ENCODE data around the gene NTM. TPM values are rescaled to one million over a fixed set of nuclear protein-coding genes. Genes with fewer than 3 reads are reported as not detected.

The NTM gene
- total and polyA plus RNA-seq, 7 donors, result 0.07 to 1.1 (median 0.22) TPM; not detected in 2

GRCh38 chr11:131447277-131447815 lies 76.9 kb downstream of the NTM start:
- H3K27me3 ChIP-seq (ENCODE audit: insufficient read depth in 3 of 3, low read length in 2 of 3), result peaks cover 0 to 2% (median 0%) of the 10 kb centered on the region in 3 donors
- no peak for TF ChIP-seq CTCF (IDR thresholded peaks at IDR 0.05)
- DNase-seq, result no peak
- ATAC-seq, result no peak
- H3K9me3 ChIP-seq, result no peaks in the 10 kb centered on the region
- no peaks in the 10 kb centered on the region for H3K4me1 ChIP-seq
- intact Hi-C loops (cut with DNase I), result no loop called here
- H3K4me3 ChIP-seq, result no peak overlapping the region
- no peaks in the 10 kb centered on the region for H3K36me3 ChIP-seq (ENCODE audit: insufficient read depth in 1 of 2, low read depth in 1 of 2)
- H3K27ac ChIP-seq, result no peak overlapping the region
- WGBS, 3 donors, result 79 to 80% (median 80%) methylated on average over 10 of the region's 10 CpGs

- ATAC-seq (no peak), DNase-seq (no peak)
- WGBS, 3 donors, result 75 to 91% (median 84%) methylated on average over 11 of the region's 11 CpGs
- Histone ChIP-seq H3K9me3 (no peaks in the 10 kb centered on the region), H3K4me3 (no peak overlapping the region), H3K27ac (no peak overlapping the region), H3K36me3 (ENCODE audit: insufficient read depth in 1 of 2, low read depth in 1 of 2) (no peaks in the 10 kb centered on the region), H3K27me3 (ENCODE audit: insufficient read depth in 3 of 3, low read length in 2 of 3) (peaks cover 0 to 2% (median 0%) of the 10 kb centered on the region in 3 donors), H3K4me1 (no peaks in the 10 kb centered on the region)
- TF ChIP-seq CTCF (IDR thresholded peaks at IDR 0.05), result no peak
- intact Hi-C loops (cut with DNase I), result no loop called here
Observed at GRCh38 chr11:131447898-131448297, 77.5 kb downstream of the NTM start.

GRCh38 chr11:131449036-131450019 lies 78.9 kb downstream of the NTM start:
- no peaks in the 10 kb centered on the region for H3K36me3 ChIP-seq (ENCODE audit: insufficient read depth in 1 of 2, low read depth in 1 of 2)
- ATAC-seq (no peak), DNase-seq (no peak)
- no peaks in the 10 kb centered on the region for H3K9me3 ChIP-seq
- 72 to 75% (median 74%) methylated on average over 17 of the region's 17 CpGs for WGBS, 3 donors
- intact Hi-C loops (cut with DNase I), result no loop called here
- no peak for TF ChIP-seq CTCF (IDR thresholded peaks at IDR 0.05)
- H3K27me3 ChIP-seq (ENCODE audit: insufficient read depth in 3 of 3, low read length in 2 of 3), result peaks cover 0 to 2% (median 0%) of the 10 kb centered on the region in 3 donors
- no peak overlapping the region for H3K4me3 ChIP-seq
- H3K4me1 ChIP-seq, result no peaks in the 10 kb centered on the region
- no peak overlapping the region for H3K27ac ChIP-seq

GRCh38 chr11:131454490-131454889 lies 84.1 kb downstream of the NTM start:
- H3K36me3 ChIP-seq (ENCODE audit: insufficient read depth in 1 of 2, low read depth in 1 of 2), result no peaks in the 10 kb centered on the region
- H3K4me3 ChIP-seq, result no peak overlapping the region
- TF ChIP-seq CTCF (IDR thresholded peaks at IDR 0.05), result no peak
- WGBS, 3 donors, result 58 to 67% (median 65%) methylated on average over 5 of the region's 5 CpGs
- DNase-seq, result no peak
- intact Hi-C loops (cut with DNase I), result no loop called here
- H3K9me3 ChIP-seq, result no peaks in the 10 kb centered on the region
- H3K4me1 ChIP-seq, result no peaks in the 10 kb centered on the region
- H3K27ac ChIP-seq, result no peak overlapping the region
- ATAC-seq, result no peak
- peaks cover 0 to 2% (median 0%) of the 10 kb centered on the region in 3 donors for H3K27me3 ChIP-seq (ENCODE audit: insufficient read depth in 3 of 3, low read length in 2 of 3)

All from psoas muscle (tissue), 8 donors.